NCI-H526 (cell line): ENCODE measurements around the gene NOTO.
"Not testable (repeated sequence)": the region's sequence is repeated elsewhere in the genome, so short reads cannot be mapped to it uniquely, and the experiment has no call there.

Source experiments
- DNase-seq, 2 experiments: peaks; one replicate each; lab custom pipeline; 2025; lab: John Stamatoyannopoulos, UW

Gene NOTO

DNA sequence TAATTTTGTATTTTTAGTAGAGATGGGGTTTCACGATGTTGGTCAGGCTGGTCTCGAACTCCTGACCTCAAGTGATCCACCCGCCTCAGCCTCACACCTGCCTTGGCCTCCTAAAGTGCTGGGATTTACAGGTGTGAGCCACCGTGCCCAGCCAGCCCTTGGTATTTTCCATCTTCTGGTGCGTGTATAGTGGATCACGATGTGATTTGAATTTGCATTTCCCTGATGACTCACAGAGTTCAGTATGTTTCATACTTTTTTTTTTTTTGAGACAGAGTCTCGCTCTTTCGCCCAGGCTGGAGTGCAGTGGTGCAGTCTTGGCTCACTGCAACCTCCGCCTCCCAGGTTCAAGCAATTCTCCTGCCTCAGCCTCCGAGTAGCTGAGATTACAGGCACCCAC lies 2.1 kb upstream of the NOTO start:
- not testable (repeated sequence) for DNase-seq

DNA sequence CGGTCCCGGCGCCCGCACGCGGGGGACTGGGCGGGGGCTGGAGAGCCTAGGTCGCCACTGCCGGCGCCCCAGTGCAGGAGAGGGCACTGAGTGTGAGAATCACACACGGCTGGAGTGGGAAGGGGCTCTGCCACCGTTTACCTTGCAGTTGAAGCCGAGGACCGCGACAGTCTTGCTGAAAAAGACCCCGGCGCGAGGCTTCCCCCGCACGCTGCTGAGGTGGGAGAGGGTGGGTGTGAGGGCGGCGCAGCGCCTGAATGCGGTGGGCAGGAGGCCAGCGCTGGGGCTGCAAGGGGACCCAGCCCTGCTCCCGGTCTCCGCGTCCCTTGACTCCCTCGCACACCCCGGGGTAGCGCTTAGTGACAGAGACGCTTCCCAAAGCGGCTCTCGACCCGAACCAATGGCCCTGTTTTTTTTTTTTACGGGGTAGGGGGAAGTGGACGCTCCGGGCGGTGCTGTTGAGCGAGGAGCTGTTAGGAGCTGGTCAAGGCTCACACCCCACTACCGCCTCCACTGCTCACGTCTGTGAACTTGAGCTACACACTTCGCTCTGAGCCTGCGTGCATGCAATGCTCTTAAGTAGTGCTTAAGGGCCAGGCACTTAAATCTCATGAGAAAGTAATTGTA lies 794 bp downstream of the NOTO start:
- DNase-seq, result peak in 1 of 2 experiments; percentile 37

DNA sequence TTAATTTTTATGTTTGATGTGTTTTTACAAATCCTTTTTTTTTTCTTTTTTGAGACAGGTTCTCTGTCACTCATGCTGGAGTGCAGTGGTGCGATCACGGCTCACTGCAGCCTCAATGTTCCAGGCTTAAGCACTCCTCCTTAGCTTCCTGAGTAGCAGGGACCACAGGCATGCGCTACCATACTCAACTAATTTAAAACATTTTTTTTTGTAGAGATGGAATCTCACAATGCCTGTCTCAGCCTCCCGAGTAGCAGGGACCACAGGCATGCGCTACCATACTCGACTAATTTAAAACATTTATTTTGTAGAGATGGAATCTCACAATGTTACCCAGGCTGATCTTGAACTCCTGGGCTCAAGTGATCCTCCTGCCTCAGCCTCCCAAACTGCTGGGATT lies 3.2 kb downstream of the NOTO start:
- DNase-seq, result no peak

DNA sequence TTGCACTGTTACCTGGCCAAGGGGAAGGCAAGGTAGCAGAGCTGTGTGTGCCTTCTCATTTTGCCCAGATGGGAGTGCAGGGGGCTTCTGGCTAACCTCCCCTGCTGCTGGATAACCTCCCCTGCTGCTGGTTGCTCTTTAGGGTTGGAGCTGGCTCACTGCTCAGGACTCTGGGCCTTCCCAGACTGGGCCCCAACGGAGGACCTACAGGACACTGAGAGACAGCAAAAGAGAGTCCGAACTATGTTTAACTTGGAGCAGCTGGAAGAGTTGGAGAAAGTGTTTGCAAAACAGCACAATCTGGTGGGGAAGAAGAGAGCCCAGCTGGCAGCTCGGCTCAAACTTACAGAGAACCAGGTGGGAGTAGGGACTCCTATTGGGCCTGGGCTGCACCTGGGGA lies 5.9 kb downstream of the NOTO start:
- no peak for DNase-seq

DNA sequence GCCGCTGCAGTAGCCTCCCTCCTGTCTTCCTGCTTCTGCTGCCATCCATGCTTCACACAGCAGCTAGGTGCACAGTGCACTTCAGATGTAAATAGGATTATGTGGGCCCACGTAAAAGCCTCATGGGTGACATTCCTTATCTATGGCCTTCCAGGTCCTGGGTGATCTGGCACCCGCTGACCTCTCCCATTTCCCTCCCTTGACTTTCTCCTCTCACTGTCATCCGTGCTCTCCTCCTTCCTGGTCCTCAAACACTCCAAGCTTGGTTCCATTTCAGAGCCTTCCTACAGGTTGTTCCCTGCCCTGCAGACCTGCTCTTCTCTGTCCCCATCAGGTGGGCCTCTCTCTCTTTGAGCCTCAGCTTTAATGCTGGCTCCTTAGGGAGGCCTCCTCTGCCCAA lies 7.6 kb downstream of the NOTO start:
- DNase-seq, result no peak

DNA sequence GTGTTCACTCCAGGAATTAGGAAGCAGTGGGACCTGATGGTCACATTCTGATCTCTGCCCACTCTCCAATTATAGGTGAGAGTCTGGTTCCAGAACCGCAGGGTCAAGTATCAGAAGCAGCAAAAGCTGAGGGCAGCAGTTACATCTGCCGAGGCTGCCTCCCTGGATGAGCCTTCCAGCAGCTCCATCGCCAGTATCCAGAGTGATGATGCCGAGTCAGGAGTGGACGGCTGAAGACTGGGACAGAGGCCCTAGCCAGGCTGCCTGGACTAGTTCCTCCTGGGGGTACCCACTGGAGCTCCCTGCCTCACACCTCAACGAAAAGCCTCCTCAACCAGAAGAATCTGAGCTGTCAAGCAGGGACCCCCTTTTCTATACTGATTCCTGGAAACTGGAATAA lies 8.3 kb downstream of the NOTO start:
- no peak for DNase-seq

DNA sequence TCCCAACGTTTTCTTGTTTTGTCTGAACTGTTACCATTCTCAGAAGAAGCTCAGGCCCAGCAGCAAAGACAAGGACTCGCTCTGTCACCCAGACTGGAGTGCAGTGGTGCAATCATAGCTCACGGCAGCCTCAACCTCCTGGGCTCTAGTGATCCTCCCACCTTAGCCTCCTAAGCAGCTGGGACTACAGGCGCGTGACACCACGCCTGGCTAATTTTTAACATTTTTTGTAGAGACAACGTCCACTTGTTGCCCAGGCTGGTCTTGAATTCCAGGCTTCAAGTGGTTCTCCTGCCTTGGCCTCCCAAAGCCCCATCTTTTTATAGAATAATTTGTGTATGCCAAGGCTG lies 9.7 kb downstream of the NOTO start:
- no peak for DNase-seq

DNA sequence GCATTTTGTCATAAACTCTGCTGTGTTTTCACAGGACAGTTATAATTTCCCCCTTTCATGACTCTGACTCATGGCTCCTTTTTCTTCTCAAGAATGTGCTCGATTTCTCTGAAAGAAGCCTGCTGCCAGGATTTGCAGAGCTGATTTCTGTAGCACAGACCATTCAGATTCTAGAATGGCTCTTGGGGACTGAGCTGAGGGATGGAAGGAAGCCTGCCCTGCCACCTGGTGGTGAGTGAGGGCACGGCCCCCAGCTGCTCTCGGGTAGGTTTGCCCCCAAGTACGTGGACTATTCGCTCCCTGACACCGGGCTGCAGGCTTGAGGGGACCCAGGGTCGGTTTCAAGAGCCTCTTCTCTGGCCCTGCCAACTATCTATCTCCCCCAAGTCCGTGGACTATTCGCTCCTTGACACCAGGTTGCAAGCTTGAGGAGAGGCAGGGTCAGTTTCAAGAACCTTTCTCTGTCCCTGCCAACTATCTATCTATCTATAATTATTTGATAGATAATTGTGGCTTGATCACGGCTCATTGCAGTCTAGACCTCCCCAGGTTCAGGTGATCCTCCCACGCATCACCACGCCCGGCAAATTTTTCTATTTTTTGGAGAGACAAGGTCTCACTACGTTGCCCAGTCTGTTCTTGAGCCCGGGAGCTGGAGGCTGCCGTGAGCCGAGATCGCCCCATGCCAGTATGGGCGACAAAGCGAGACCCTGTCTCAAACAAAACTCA lies 10.2 kb downstream of the NOTO start:
- DNase-seq, result peak; percentile 32 to 80

DNA sequence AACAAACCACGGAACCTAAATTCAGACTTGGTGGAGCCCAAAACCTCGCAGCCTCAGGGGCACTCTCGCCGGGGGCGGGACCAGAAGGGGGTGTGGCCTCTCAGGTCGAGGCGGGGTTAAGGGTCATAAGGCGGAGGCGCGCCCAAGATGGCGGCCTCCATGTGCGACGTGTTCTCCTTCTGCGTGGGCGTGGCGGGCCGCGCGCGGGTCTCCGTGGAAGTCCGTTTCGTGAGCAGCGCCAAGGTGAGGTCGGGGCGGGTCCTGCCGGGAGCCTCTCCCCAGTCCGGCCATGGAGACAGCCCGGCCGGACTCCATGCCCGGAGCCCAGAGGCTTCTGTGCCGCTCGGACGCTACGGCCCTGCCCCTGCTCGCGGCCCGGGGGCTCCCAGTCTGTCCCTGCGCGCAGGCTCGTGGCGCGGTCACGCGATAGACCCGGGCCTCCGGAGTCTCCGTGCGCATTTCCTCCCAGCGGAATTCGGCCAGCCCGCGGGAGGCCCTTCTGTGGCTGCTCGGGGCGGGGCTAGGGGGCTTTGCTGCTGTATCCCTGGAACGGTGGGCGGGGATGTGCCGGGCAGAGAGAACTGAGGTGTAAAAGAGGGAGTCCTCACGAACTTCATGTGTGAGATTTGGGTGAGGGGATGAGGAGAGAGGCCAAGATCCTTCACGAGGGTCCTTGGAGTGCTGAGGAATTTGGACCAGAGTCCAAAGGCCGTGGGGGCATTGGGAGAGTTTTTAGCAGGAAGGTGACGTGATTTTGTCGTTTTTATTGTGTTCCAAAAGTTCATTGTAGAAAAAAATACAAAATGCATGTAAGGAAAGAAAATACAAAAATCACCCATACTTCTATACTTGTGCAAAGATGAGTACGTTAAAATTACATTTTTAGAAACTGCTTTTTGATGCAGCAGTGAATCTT lies 12.0 kb downstream of the NOTO start, which contains the start of gene SMYD5:
Gene SMYD5, plus strand, starts transcription at position 126 of the 916 bp plus-strand sequence. Its CDS starts 22 bp downstream, at position 148.
- peak; percentile 60 to 85 for DNase-seq

DNA sequence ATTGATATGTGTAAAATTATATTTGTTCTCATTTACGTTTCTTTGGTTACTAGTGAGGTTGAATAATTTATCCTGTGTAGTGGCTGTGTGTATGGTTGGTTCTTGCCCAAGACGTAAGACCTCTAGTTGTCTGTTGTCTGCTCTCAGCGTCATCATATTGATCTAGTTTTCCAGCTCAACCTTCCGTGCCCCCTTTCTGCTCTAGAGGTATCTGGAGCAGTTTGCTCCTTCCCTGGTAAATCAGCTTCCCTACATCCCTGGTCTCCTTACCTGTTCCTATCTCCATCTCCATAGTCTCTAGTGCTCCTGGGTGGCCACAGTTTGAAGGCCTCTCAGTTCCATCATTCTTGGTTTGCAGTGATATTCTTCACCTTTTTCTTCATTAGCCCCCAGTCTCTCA lies 12.9 kb downstream of the NOTO start:
- DNase-seq, result no peak

DNA sequence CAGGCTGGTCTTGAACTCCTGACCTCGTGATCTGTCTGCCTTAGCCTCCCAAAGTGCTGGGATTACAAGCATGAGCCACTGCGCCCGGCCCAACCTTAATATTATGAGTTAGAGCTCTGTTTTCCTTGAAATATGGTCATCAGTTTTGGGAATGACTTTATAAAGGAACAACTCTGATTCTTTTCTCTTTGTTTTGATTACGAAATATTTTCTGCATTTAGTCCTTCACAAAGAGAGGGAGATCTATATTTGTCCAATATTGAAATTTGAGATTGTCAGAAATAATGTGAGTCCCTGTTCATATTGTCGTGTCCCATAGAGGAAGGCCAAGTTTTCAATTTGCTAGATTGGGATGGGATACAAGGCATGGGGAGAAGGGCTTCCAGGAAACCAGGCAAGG lies 14.8 kb downstream of the NOTO start:
- no peak for DNase-seq

DNA sequence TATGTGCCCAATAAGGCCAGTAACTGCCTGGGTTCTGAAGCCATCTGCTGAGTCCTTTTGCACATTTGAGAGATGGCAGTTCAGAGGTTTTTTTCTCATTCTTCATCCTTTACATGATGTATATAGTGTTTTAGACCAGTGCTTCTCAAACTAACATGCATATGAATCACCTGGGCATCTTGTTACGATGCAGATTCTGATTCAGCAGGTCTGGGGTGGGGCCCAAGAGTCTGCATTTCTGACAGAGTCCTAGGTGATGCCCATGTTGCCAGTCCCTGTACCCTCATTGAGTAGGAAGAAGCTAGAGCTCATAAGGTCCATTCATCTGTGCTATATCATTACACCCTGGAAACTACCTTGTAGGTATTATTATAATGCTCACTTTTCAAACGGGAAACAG lies 15.5 kb downstream of the NOTO start:
- DNase-seq, result no peak

DNA sequence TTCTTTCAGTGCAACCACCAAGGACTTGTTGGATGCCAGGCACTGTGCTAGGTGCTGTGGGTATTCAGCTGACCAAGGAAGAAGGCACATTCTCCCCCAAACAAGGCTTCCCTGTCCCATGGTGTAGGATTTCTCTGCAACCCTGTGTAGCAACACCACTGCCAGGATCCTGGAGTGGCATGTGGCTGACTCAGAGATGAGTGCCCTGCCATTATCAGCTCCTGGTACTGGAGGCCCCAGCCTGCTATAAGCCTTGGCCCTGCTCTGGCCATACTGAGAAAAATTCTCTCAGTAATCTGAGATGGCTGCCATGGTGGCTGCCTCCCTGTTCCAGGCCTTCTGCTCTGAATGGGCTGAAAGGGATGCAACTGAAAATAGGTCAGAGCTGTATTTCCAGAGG lies 15.9 kb downstream of the NOTO start:
- DNase-seq, result no peak

DNA sequence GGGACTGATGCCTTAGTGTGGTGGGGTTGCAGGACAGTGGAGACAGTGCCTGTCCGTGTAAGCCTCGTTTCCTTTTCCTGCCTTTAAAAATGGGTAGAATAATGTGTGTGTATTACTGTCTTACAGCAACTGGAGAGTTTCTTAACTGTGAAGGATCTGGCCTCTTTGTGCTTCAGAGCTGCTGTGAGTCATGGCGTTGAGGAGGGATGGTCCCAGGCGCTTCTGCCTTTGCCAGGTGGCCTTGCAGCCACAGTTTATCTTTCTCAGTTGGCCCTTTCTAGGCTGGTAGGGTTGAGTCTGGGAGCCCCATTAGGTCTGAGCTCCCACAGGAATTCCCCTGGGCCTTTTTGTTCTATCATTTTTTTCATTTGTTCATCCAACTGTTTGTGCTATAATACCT lies 21.4 kb downstream of the NOTO start:
- no peak for DNase-seq

DNA sequence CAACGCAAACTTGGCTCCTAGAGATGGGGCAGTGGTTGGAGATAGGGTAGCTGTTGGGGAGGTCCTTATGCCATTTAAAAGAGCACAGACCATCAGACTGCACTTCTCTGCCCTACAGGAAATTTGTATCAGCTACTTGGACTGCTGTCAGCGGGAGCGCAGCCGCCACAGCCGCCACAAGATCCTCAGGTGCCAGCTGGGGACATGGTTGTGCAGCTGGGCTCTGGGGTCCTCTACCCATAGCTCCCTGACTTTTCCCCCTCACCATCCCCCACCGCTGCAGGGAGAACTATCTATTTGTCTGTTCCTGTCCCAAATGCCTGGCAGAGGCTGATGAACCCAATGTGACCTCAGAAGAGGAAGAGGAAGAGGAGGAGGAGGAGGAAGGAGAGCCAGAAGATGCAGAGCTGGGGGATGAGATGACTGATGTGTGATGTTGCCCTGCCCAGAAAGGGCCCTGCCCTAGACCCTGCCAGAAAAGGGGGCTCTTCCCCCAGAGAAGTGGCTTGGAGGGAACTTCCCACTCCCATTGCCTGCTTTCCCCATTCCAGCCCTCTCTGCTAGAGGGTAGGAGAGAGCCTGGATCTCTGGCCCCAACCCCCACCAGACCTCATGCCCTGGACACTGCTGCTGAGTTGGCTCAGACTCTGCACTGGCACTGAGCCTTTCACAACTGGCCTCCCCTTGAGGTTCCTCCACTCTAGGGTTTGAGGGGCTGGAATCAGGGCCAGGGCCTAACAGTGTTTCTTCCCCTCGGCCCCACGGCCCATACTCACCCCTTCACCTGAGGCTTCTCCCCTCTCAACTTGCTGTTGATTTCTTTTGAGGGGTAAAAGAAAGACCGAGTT lies 23.4 kb downstream of the NOTO start:
- DNase-seq, result no peak

DNA sequence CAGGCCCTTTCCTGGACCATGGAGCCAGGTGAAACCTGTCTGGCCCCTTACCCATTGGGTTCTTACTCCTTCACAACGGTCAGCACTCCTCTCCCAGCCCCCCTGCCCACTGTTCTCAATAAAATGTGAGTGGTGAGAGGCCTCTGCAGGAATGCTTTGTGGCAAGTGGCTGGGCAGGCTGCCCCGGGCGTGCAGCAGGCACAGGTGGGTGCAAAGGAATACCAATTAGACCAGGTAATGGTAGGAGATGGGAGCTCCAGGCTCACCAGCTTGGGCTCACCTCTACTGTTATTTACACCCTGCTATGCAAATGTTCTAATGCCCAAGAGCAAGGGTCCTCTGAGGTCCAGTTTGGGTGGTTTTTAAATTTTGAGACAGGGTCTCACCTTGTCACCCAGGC lies 24.7 kb downstream of the NOTO start:
- no peak for DNase-seq

DNA sequence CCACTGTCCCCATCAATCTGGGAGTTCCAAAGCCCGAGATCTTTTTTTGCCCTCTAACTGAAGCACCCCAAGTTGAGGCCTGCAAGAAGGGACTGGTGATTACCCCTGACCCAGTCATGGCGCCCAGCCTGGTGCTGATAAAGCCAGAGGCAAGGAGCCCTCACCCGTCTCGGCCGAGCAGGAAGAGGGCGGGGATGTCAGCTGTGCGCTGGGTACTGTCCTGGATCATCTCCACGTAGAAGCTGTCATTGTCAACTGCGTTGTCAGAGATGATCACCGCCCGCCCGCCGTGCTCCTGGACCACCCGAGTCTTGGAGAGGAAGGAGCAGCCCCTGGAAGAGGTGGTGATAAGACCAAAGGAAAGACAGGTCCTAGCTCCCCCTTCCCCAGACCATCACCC lies 26.3 kb downstream of the NOTO start:
- DNase-seq, result no peak

DNA sequence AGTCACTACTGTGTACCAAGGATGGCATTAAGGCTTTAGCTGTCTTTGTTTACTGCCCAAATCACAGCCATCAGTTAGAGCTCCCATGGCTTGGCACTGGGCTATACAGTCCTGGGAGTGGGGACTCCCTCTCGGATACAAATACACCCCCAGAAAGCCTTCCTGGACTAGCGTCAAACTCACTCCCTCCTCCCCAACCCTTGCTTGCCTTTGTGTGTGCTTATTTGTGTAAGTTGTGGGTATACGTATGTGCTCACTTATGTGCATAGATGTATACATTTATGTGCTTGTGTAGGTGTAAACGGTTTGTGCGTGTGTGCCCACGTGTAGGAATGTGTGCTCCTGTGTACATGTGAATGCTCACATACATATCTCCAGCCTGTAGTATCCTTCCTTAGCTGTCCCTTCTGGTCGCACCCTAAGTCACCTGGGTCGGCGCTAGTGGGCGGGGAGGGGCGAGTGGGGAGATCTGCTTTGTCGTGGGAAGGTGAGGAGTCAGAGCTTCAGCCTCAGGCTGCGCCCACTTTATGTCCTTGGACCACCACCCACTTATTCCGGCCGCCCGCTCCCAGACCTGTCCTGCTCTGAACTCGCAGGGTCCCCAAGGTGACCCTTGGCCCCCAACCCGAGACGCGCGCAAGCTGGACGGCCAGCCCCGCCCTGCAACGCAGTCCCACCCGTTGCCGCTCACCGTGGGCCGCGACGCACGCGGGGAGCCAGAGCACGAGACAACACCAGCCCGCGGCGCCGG lies 30.2 kb downstream of the NOTO start:
- peak; percentile 8 to 53 for DNase-seq

DNA sequence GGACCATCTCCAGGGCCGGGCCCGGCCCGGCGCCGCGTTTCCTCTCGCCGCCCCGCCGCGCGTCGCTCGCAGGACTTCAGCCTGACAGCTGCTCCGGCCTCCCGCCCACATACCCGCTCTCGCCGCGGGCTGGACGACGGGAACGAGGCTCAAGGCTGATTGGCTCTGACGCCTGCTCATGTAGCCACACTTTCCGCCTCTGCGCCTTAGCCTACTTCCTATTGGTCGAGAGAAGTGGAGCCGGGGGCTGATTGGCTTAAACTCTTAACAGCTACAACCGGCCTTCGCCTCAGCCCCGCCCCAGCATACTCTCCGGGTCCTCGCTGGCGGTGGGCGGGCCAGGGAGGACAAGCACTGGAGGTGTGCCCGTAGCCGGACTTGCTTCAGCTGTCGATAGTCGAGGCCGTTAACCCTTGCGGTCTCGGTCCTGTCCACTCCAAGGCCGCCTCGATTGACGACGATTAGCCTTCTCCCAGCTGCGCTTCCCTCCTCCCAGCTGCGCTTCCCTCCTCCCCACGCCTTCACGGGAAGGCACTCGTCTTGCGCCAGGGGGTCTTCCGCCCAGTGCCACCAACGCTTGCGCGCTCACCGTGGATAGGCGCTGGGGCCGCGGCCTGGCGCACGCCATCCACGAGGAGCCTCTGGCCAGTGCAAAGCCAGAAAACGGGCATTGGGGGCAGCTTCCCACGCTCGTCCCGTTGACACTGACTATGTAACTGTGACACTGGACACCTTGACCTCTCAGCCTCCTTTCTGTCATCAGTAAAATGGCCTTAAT lies 31.0 kb downstream of the NOTO start, which contains the start of gene PRADC1:
Gene PRADC1, minus strand, starts transcription at position 86 of the 778 bp plus-strand sequence. Its CDS starts 79 bp downstream, at position 7.
- peak; percentile 98 to 99 for DNase-seq
